GM18519 (cell line): ENCODE measurements around the gene PRAC1.

Experiments
- ATAC-seq: cut with Tn5 transposase; IDR thresholded peaks from one replicate; pipeline ENCODE4 v1.9.1; 2021; ENCODE audit warnings: mild to moderate bottlenecking, moderate library complexity; ENCODE audit not compliant: unreplicated experiment, low FRiP score

PRAC1 gene

DNA sequence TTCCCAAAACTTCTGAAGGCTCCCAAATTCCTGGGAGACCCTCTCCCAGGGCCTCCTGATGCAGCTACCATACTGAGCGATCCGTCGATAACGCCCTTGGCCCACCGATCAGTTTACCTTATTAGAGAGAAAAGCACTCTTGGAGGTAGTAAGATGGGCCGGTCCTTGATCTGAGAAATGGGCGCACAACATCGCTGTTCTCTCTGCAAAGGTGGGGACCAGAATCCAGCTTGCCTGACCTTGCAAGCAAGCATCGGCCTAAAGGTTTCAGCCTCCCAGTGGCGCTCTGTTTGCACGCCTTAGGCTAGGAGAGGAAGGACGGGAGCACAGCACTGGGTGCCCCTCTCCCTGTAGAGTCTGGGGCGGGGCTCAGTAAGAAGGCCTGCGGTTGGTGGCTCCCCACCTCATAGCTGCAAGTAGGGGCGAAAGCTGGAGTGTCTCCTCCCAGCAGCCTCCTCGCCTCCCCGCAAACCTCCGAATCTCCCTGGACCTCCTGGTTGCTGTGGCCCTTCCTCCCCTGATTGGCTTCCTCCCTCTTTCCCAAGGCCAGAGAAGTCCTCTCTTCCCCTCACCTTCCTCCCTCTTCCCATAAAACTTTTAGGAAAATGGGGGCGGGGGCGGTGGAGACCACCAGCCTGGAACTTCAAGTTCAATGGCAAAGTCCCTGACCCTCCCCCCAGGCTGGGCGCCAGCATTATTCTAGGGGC lies at the start of gene PRAC1:
Gene PRAC1, minus strand, starts transcription at position 318 of the 707 bp plus-strand sequence. Its CDS starts 126 bp downstream, at position 192.
- no peak for ATAC-seq

DNA sequence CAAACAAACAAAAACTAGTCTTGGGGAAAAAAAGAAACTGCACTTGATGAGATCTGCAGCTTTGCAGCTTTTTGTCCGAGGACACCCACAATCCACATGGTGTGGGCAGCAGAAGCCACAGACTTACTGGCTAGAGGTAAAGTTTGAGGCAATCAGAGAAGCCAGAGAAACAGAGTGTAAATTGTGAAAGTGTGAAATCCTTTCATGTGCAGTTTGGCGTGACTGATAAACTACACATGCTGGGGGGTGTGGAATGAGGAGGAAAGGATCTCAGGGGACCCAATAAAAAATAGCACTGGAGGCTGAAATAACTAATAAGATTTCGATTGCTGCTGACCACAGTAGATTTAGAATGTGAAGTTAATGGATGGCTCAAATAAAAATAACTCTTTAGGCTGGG lies 48.6 kb upstream of the PRAC1 start:
- no peak for ATAC-seq

DNA sequence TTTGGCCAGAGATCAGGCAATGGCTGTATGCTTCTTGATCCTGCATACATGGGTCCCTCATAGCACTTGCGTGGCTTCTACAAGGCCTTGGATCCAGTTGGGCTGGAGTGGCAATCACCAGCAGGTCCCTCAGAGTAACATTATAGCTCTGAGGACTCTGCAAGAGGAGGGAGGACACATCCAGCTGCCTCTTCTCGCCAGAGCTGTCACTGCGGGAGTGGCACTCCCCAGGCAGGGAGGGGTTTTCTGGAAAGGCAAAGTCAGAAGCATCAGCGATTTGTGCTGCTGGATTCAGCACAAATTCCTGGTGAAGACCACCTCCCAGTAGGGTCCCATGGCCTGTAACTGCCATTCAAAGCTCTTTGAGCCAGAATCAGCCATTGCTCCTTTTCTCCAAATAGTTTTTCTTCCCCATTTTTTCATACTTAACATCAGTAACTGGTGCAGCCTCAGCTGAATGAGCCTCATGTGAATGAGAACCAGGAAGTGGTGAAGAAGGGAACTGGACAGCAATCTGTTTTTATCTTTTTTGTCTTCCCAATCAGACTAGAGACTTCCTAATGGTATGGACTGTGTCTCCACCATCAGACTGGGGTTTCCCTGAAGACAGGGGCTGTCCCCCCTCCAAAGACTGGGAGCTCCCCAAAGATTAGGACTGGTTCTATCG lies 46.8 kb upstream of the PRAC1 start:
- no peak for ATAC-seq

DNA sequence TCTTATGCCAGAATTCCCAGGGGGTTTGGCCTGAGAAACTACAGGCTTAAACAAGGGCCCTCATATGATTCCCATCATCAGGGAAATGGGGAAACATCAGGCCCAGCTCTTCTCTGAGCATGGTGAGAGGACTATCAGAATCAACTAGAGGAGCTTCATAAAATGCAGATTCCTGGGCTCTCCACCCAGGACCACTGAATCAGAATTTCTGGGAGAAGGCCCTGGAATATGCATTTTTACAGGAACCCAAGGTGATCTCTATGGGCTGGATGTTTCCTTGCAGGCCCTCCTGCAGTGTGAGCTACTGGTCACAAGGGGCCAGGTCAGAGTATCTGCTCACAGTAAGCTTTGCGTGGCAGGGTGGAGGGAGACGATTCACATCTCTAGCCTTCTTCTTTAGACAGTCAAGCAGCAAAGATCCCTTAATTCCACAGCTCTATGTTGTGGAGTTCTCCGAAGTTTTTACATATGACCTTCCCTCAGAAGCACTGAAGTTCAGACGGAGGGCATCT lies 45.0 kb upstream of the PRAC1 start:
- no peak for ATAC-seq

DNA sequence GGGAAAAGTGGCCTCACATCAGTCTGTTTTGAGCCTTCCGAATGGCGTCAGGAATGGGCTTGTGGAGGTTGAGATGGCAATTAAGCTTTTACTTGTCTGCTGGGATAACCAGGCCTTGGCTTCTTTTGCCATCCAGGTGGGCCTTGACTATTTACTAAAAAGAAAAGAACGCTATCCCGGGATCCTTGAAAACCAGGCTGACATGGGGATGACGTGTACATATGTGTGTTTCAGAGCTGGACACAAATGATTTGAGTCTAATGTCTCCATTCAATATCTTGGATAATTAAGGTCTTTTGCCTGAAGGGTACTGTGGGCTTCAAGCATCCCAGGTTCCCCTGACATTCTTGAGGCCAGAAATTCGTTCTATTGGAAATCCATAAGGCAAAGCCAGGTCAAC lies 38.8 kb upstream of the PRAC1 start:
- no peak for ATAC-seq

DNA sequence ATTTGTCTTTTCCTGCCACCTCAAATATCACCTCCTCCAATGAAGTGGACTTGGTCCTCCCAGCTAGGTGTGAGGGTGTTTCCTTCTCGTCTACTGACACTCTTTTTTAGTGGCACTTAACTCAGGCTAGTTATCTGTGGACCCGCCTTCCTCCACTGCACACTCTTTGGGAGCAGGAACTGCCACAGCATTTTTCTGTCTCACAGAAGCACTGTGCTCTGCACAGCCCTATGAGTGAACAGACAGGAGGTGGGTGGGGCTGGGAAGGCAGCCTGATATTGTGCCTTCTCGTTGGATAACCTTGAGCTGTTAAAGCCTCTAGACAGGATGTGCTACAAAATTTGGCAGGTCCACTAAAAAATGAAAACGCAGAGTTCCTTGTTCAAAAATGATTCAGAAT lies 38.1 kb upstream of the PRAC1 start:
- no peak for ATAC-seq

DNA sequence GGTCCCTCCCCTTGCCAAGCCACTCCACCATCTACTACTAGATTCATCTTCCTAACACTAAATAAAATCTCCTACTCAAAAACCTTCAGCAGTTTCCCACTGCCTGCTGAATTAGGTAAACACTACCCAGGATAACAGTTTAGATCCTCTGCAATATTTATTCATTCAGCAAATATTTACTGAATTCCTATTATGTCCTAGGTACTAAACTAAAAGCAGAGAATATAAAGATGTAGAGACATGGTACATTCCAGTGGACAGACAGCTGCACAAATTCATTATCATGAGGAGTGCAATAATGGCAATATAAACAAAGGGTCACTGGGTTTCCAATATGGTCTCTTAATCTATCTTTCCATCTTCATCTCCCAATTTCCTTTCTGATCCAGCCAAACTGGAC lies 37.0 kb upstream of the PRAC1 start:
- no peak for ATAC-seq

DNA sequence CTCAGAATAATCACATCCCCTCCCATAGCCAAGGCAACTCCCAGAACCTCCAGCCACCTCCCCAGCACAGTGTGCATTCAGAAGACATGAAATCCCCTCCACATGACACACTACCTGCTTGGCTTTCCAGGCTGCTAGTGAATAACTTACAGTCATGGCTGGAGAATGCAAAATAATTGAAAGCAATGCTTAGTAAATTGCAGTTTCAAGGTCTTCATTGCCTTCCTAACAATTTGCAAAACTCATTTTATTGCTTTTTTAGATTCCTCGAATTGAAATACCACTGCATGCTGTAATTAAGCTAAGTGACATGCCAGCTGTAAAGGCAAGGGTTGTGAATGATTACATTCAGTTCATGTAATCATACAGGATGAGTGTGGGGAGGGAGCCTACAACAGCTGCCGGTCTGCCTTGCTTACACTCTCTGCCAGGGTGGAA lies 35.2 kb upstream of the PRAC1 start:
- ATAC-seq: no peak

DNA sequence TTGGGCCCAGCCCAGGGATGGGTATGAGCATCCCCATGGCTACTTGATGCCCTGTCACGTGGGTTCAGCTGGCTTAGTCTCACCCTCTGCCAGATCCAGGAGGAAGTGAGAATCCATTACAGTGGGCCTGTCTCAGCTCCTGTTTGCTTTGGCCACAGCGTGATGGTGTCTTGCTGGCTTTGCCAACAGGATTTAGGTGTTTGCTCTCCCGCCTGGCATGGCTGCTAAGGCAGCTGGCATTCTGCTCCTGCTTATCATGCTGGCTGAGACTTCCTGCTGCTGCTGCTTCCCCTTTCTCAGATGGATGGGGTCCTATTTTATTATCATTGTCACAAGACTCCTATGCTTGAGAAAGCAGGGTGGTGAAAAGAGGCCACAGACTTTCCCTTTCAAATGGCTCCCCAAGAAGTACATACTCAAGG lies 34.5 kb upstream of the PRAC1 start:
- no peak for ATAC-seq

DNA sequence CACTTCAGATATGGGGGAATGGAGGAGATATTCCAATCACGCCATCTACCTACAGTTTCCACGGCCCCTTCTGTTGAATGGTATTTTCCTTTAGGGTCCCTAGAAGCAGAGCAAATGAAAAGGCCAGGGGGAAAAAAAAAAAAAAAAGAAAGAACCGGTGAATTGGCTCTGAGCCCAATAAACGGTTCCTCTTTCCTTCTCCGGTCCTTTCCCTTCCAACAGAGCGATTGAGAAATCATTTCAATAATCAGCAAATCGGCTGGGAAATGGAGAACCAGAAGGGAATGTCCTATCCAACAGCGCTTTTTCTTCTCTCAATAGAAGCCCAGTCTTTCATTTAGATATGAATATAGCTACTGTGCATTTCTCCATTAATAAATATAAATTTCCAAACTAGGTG lies 33.0 kb upstream of the PRAC1 start:
- no peak for ATAC-seq

DNA sequence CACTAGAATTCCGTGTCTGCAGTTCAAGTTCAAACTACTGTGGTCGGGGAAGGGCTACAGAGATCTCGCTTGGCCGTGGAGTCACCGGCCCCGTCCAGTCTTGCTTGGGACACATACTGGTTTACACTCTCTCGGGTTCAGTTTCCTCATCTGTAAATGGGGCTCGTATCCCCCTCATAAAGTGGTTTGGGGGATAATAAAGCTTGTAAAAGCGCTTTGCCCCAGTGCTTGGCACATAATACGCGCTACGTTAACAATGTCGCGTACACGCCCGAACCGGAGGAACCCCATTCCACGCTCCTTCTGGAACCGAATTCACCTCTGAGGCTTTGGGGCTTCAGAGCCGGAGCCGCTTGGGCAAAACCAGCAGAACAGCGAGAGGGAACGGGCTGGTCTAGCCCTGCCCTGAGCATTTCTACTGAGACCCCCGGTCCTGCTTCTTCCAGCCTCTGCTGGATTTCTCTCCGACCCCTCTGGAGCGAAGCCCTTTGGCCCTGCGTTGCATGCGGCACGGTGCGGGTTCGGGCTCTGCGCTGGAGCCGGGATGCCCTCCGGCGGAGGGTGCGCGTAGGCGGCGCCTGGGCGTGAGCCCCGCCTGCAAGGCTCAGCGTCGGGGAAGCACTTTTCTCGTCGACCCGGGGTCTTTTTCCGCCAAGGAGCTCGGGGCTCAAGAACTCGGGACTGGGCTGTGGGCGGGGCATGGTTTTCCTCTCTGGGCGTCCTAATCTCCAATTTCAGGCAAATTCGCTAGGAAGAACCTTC lies 32.4 kb upstream of the PRAC1 start:
- ATAC-seq: no peak

DNA sequence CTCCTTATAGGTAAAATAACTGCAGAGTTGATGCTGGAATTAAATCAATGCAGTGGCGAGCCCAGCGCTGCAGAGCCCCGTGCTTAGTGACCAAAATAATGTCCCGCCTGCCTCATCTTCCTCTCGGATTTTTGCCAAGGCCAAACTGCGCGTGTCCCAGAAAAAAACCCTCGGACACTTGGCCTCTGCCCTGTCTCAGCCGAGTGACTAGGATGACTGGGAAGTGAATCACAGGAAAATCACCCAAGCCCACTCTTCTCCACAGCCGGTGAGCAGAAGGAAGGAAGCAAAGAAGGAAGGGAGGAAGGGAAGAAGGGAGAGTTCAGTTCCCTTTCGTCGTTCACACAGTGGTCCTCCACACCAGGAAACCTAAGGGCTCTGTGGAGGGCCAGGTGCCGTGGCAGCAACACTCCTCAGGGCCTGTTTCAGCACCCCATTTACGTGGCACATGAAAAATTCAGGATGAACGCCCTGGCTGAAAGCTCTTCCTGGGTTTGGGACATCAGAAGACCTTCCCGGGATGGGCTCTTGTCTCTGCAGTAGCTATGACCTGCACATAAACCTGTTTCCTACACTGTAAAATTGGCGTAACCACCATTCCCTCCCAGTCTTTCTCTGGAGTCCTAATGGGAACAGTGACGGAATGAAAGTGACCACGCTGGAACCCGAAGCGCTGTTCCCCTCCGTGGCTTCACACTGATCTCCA lies 31.6 kb upstream of the PRAC1 start:
- no peak for ATAC-seq

DNA sequence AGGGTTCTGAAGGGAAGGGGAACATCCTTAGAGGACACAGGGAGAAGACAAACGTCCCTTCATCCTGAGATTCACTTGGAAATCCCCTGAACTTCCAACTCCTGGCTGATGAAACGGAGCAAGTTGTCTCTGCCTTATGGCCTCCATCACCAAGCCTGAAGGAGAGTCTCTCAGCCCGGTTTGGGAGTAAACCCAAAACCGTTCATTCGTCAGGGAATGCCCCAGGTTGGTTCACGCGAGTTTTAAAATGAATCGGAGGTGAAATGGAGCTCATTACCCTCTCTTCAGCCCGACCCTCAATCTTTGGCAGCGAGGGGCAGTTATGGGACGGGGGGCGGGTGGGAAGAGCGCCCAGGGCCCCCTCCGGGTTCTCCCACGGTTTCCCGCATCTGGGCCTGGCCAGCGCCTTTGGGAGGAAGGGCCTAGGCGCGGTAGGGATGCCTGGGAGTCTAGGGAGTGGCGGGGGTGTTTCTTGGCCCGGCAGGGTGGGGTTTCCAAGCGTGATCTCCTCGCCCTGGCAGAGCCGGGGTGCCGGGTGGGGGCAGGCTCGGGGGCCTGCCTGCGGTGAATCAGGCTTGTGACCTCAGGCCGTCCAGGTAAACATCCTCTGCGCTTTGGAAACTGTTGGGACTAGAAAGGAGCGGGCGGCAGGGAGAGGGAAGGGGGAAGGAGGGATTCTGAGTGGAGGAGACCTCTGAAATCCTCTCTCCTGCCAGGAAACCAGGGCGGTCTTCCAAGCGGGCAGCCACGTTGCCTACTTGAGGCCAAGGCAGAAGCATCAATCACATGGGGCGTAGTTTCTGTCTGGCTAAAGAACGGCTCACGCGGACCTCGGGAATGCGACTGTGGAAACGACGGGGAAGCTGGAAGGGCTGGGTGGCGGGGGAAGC lies 30.3 kb upstream of the PRAC1 start:
- no peak for ATAC-seq

DNA sequence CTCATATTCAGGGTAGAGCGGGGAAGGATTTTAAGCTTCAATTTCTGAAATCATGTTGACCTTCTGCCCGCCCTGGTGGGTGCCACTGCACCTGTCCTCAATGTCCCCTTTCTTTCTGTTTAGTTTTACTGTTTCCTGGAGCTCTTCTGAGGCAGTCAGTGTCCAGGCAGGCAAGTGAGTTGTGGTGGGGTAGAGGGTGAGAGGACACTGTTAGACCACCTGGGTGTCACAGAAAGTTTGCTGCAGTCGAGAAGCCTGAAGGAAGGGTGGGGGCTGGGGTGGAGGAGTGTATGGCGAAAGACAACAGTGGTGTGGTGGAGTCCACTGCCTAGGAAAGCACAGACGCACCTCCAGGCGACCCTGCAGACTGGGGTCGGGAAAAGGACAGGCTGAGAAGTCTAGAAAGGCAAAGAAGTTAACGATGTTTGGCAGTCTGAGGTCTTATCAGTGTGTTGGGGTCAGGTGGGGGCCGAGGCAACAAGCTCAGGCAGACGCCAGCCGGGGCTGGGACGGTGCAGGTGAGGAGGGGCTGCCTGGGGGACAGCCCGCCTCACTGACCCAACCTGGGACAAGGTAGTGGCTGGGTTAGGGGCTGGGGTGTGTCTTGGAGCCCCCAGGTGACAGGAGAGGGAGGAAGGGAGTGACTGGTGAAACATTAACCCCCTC lies 29.5 kb upstream of the PRAC1 start:
- no peak for ATAC-seq

DNA sequence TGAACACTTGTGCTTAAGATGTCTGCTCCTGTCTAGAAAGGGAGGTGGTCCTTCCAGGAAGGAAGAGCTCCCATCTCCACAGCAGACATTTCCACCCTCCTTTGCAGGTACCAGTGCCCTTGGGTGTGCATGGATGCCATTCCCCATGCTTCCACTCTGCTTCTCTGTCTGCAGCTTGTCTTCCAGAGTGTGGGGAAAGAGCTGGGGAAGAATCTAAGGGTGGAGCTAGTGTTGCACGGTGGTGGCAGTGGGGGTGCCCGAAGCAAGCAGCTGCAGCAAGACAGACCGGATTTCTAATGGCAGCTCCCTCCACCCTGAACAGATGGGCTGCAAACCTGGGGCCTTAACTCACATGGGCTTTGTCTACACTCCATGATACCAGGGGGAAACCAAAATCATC lies 28.9 kb upstream of the PRAC1 start:
- ATAC-seq: no peak

DNA sequence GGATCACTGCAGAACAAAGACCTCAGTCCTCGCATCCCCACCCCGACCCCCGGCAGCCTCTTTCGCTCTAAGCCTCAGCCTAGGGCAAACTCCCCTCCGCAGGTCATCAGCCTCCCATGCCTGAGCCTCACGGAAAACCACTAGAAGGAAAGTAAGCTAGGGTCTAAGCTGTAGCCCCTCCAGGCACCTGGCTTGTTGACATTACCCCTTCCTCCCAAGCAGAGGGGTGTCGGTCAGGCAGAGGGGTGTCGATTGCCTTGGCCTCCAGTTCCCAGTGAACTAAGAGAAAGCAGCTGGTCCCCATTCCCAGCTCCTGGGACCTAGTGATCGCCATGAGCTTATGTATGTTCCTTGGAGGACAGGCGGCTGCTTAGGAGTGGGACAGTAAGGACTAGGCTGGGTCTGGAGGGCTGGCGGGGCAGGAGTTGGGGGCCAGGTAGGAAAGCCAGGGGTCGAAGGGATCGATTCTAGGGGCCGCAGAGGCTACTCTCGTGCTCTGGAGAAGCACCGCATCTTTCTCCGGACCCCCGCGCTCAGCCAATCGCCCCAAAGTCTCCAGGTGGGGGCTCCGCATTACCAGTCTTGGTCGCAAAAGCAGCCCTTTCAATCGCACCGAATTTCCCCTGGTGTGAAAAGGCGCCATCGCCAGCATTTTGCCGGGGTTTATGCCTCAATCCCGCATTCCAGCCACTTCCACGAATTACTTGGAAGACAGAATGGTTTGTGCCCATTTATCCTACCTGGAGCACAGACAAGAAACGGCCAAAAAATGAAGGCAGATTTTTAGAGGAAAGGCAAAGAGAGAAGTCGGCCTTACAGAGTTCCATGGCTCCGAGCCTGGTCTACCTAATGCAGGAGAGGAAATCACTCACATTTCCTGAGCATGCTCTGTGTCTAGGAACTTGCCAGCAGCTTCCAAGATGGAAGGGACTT lies 27.6 kb upstream of the PRAC1 start:
- no peak for ATAC-seq

DNA sequence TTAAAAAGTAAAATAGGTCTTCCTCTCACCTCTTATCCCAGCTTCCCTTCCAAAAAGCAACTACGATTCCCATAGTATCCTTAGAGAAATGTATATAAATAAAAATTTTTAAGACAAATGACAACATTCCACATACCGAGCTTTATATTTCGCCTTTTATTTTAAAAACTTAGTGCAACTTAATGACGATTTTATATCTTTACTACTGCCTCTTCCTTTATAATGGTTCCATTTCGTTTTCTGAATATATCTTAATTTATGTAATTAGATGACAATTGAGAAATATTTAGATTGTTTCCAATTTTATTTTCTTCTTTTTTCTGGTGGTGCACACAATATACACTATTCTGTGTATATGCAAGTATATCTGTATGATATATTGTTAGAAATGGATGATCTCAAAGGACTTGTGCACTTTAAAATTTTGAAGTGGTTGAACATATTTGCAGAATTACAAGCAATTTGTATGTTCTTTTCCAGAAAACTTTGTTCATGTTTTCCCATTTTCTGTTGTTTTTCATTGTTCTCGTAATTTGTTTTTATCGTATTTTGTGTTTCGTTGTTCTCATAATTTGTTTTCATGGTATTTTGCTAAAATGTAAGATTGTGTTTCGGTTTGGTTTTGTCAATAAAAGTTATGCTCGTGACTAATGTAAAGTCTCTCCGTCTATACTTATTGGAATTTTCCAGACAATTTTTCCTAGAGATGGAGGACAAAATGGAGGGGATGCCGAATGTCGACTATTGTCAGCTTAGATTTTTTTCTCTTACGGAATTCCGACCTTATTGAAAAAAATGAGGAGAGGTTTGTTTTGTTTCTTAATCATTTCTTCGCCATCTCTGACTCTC lies 26.6 kb upstream of the PRAC1 start:
- no peak for ATAC-seq
